ENCODE data around the gene PCSK6. TPM values are rescaled to one million over a fixed set of nuclear protein-coding genes. Genes with fewer than 3 reads are reported as not detected.

Gene PCSK6
- total and polyA plus RNA-seq, 2 of the 8 experiments (the other 6 are each of a cell fraction or from before 2014, with no cell fraction given) = 1.9 to 4.0 TPM

DNA sequence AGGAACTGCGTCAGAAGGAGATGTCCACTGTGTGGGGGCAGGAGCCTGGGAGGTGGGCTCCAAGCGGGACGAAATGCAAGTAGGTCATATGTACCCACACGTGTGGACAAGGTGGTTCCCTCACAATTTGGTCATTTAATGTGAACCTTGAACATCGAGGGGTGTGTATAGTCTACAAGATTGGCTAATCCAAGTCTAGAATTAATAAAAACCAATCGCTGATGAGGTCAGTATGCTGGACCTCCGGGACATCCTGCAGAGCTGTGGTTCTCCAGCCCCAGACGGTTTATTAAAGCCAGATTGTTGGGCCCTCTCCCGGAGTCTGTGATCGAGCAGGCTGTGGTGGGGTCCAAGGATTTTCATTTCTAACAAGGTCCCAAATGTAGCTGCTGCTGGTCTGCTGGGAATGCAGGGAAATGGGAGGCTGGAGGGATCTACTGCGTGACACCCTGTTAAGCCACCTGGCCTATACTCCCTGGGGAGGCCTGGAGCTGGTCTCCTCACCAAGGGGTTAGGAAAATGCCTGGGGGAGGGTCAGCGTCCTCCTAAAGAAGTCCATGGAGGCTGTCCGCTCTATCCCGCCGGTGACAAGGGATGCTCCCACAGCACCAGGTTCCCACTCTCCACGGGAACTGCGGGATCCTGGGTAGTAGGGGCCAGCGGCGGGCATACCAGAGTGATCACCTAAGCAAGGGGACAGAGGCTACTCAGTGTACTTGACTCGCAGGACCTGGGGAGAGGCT lies 25.1 kb downstream of the PCSK6 start:
- Histone ChIP-seq H2BK15ac (ENCODE audit: low read length) (no peak overlapping the region), H3K4me2 (ENCODE audit: insufficient read depth in 1 of 2, low read depth in 2 of 2, low read length in 2 of 2) (no peak overlapping the region), H3K27me3 (replicated peaks in 1 of 4; ENCODE audit: control insufficient read depth in 3 of 4, extremely low read depth in 1 of 4, insufficient read depth in 3 of 4, low read length in 3 of 4) (no peaks in the 10 kb centered on the region; a peak in 1 of 7 replicates), H2AK5ac (ENCODE audit: low read depth, low read length) (no peak overlapping the region), H3K14ac (ENCODE audit: insufficient read length) (no peak overlapping the region), H3K4me1 (replicated peaks in 1 of 4; ENCODE audit: control insufficient read depth in 3 of 4, insufficient read depth in 4 of 4, low read length in 3 of 4) (no peaks in the 10 kb centered on the region), H2BK120ac (replicated peaks; ENCODE audit: low read depth, low read length) (no peak overlapping the region), H3K4ac (replicated peaks; ENCODE audit: insufficient read length, low read depth, low read length) (no peak overlapping the region), H4K91ac (replicated peaks; ENCODE audit: insufficient read length, low read length) (no peak overlapping the region), H3K9ac (replicated peaks in 1 of 4; ENCODE audit: extremely low read depth in 1 of 4, low read depth in 3 of 4, low read length in 3 of 4) (no peak overlapping the region), H3K79me2 (ENCODE audit: control insufficient read depth in 1 of 2, insufficient read depth in 2 of 2, low read length in 2 of 2) (no peaks in the 10 kb centered on the region), H3K18ac (ENCODE audit: extremely low read depth, low read length) (no peak overlapping the region), H4K8ac (ENCODE audit: extremely low read depth, insufficient read depth, low read length) (no peak overlapping the region; the same call in 1 of the 2 replicates), H2AFZ (ENCODE audit: low read length) (no peak overlapping the region), H4K20me1 (replicated peaks in 1 of 2; ENCODE audit: control insufficient read depth in 1 of 2, insufficient read depth in 2 of 2, low read length in 2 of 2) (no peaks in the 10 kb centered on the region), H3K36me3 (ENCODE audit: control insufficient read depth in 2 of 4, insufficient read depth in 4 of 4, low read length in 3 of 4) (no peaks in the 10 kb centered on the region), H3K27ac (ENCODE audit: low read depth, low read length) (no peak overlapping the region), H3K9me3 (ENCODE audit: insufficient read depth in 2 of 2, low read depth in 1 of 2, low read length in 1 of 2) (no peaks in the 10 kb centered on the region), H4K5ac (ENCODE audit: insufficient read length, low read depth, low read length) (no peak overlapping the region), H2BK5ac (ENCODE audit: low read depth, low read length) (no peak overlapping the region), H3K56ac (replicated peaks; ENCODE audit: insufficient read length, low read depth, low read length) (no peak overlapping the region), H3K23ac (ENCODE audit: insufficient read length) (no peak overlapping the region), H2BK12ac (ENCODE audit: low read depth, low read length) (no peak overlapping the region), H3K23me2 (ENCODE audit: low read depth, low read length) (no peaks in the 10 kb centered on the region), H2BK20ac (ENCODE audit: low read length) (no peak overlapping the region), H3K79me1 (ENCODE audit: low read depth, low read length) (no peaks in the 10 kb centered on the region), H3K4me3 (ENCODE audit: extremely low read depth in 1 of 4, insufficient read depth in 2 of 4, low read depth in 3 of 4, low read length in 4 of 4) (no peak overlapping the region)
- no peak for DNase-seq (ENCODE audit: low read depth in 1 of 2, low spot score in 2 of 2)
- ChIA-PET CTCF (ENCODE audit: partially characterized antibody) (no interaction called here), POLR2A (ENCODE audit: partially characterized antibody) (no interaction called here)
- TF ChIP-seq TCF12 (IDR thresholded peaks at IDR 0.05; ENCODE audit: low read depth, low read length) (no peak), RXRA (IDR thresholded peaks at IDR 0.05; ENCODE audit: insufficient read depth, low read depth, low read length) (no peak), ZNF274 (IDR thresholded peaks at IDR 0.05; ENCODE audit: borderline replicate concordance, extremely low read depth, low read length) (no peak), CREB1 (IDR thresholded peaks at IDR 0.05) (no peak), POU5F1 (IDR thresholded peaks at IDR 0.05; ENCODE audit: low read depth, low read length) (no peak), CHD2 (IDR thresholded peaks at IDR 0.05; ENCODE audit: low read length) (no peak), RAD21 (IDR thresholded peaks at IDR 0.05 in 1 of 2, conservative IDR thresholded peaks at IDR 0.05 in 1 of 2; ENCODE audit: low read depth in 2 of 2, low read length in 2 of 2) (no peak), CBX8 (IDR thresholded peaks at IDR 0.05; ENCODE audit: borderline replicate concordance, low read depth, low read length) (no peak), PHF8 (conservative IDR thresholded peaks at IDR 0.05; ENCODE audit: low read depth, low read length) (no peak), JUN (IDR thresholded peaks at IDR 0.05; ENCODE audit: low read depth, low read length) (no peak), HDAC6 (IDR thresholded peaks at IDR 0.05; ENCODE audit: low read depth, low read length) (no peak), RBBP5 (IDR thresholded peaks at IDR 0.05; ENCODE audit: borderline replicate concordance, low read depth, low read length) (no peak)
- TF ChIP-seq, protein P1, sequence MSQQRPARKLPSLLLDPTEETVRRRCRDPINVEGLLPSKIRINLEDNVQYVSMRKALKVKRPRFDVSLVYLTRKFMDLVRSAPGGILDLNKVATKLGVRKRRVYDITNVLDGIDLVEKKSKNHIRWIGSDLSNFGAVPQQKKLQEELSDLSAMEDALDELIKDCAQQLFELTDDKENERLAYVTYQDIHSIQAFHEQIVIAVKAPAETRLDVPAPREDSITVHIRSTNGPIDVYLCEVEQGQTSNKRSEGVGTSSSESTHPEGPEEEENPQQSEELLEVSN (IDR thresholded peaks at IDR 0.05) = no peak
- 90% methylated on average over 17 of the region's 20 CpGs; no CpG with 5 or more reads in 1 of the 2 experiments for WGBS, 2 experiments (ENCODE audit: extremely low coverage in 1 of 2, insufficient coverage in 1 of 2, insufficient read length in 1 of 2, insufficient replicate concordance in 2 of 2, low coverage in 1 of 2, low lambda C conversion rate in 2 of 2, missing lambda C conversion rate in 1 of 2)
- no peak for FAIRE-seq

Measured in H1 (cell line).